PC-3 (cell line): Measurements from ENCODE around the gene GAL3ST1. TPM values are rescaled to one million over a fixed set of nuclear protein-coding genes. Genes with fewer than 3 reads are reported as not detected.

Experiments
- ATAC-seq: fragments of 200-7000 bp; cut with Tn5 transposase; 2 replicates; pipeline ENCODE4 v1.9.1; 2020; ENCODE audit warnings: mild to moderate bottlenecking, moderate library complexity
- BruUV-seq: library from RNA; stranded (reverse); fragments of 400-500 nt; replicated peaks from 2 replicates; lab custom pipeline; 2021; lab: Mats Ljungman, UMichigan
- CTCF ChIA-PET: fragments of 300-600 bp; sonication (Branson Sonifier 250); formaldehyde crosslinking; loops from one replicate; lab custom pipeline; 2022; ENCODE audit warnings: antibody characterized with exemption; lab: Charles Lee
- POLR2A ChIA-PET: fragments of 300-600 bp; sonication (Branson Sonifier 250); formaldehyde crosslinking; loops from one replicate; lab custom pipeline; 2022; ENCODE audit warnings: antibody characterized with exemption; ENCODE audit not compliant: unreplicated experiment; lab: Charles Lee
- DNase-seq: peaks from one replicate; pipeline ENCODE4 v3.0.0-alpha.2; 2015
- H2AFZ ChIP-seq: fragments of 300-600 bp; sonication (generic); 2 replicates; pipeline ENCODE4 v1.6.0; 2016; ENCODE audit warnings: antibody characterized with exemption, low read length
- H3F3A ChIP-seq: fragments of 300-600 bp; sonication (generic); one replicate; pipeline ENCODE4 v1.6.0; 2017; ENCODE audit warnings: antibody characterized with exemption, low read length, control low read depth, mild to moderate bottlenecking; ENCODE audit not compliant: unreplicated experiment
- H3K27ac ChIP-seq: fragments of 300-600 bp; sonication (generic); 2 replicates; pipeline ENCODE4 v1.5.1; 2016; ENCODE audit warnings: mild to moderate bottlenecking, low read length
- H3K27me3 ChIP-seq: fragments of 300-600 bp; sonication (generic); 2 replicates; pipeline ENCODE4 v1.6.1; 2016; ENCODE audit warnings: low read length, mixed read lengths
- H3K36me3 ChIP-seq: fragments of 300-600 bp; sonication (generic); 2 replicates; pipeline ENCODE4 v1.6.1; 2016; ENCODE audit warnings: low read depth, mixed run types, low read length, mixed read lengths
- H3K4me1 ChIP-seq: fragments of 300-600 bp; sonication (generic); 2 replicates; pipeline ENCODE4 v1.5.1; 2016; ENCODE audit warnings: low read length; ENCODE audit not compliant: insufficient read depth
- H3K4me2 ChIP-seq: fragments of 300-600 bp; sonication (generic); 2 replicates; pipeline ENCODE4 v1.6.0; 2016; ENCODE audit warnings: low read length
- H3K4me3 ChIP-seq: fragments of 300-600 bp; sonication (generic); 2 replicates; pipeline ENCODE4 v1.5.1; 2016; ENCODE audit warnings: mild to moderate bottlenecking, low read length, mixed read lengths
- H3K79me2 ChIP-seq: fragments of 300-600 bp; sonication (generic); 2 replicates; pipeline ENCODE4 v1.6.1; 2017; ENCODE audit warnings: low read length, mixed read lengths
- H3K9ac ChIP-seq: fragments of 300-600 bp; sonication (generic); 2 replicates; pipeline ENCODE4 v1.6.0; 2016; ENCODE audit warnings: mild to moderate bottlenecking, low read length
- H3K9me2 ChIP-seq: fragments of 300-600 bp; sonication (generic); replicated peaks from 2 replicates; pipeline ENCODE4 v1.6.1; 2016; ENCODE audit warnings: mixed run types, low read length, mixed read lengths
- H3K9me3 ChIP-seq: fragments of 300-600 bp; sonication (generic); 2 replicates; pipeline ENCODE4 v1.6.1; 2016; ENCODE audit warnings: low read length, mixed read lengths
- H4K20me1 ChIP-seq: fragments of 300-600 bp; sonication (generic); 2 replicates; pipeline ENCODE4 v1.6.1; 2016; ENCODE audit warnings: low read length, mixed read lengths
- EZH2 ChIP-seq: fragments of 300-600 bp; sonication (generic); IDR thresholded peaks from one replicate; pipeline ENCODE4 v1.6.1; 2017; ENCODE audit warnings: antibody characterized with exemption, mild to moderate bottlenecking, low read length; ENCODE audit not compliant: unreplicated experiment
- EZH2phosphoT487 ChIP-seq: fragments of 300-600 bp; sonication (generic); IDR thresholded peaks from 2 replicates; pipeline ENCODE4 v1.6.1; 2018; ENCODE audit warnings: mild to moderate bottlenecking, antibody characterized with exemption, low read length, borderline replicate concordance
- intact Hi-C: fragments of 100-400 bp; cut with micrococcal nuclease; formaldehyde crosslinking; loops from 2 replicates; pipeline ENCODE4 v1.9.0; 2023
- total RNA-seq: library from RNA; depleted of rRNA; stranded (reverse); fragments of >200 nt; gene quantifications from 2 replicates; pipeline ENCODE4 v1.2.3, GENCODE V29; 2014
- TF ChIP-seq, protein P1 (sequence below): fragments of 300-600 bp; sonication (generic); conservative IDR thresholded peaks from 2 replicates; pipeline ENCODE4 v1.5.1; 2017; ENCODE audit warnings: antibody characterized with exemption, low read depth, mild to moderate bottlenecking, low read length

GAL3ST1 gene
- total RNA-seq, 1 experiment from 2014 or later = not detected

DNA sequence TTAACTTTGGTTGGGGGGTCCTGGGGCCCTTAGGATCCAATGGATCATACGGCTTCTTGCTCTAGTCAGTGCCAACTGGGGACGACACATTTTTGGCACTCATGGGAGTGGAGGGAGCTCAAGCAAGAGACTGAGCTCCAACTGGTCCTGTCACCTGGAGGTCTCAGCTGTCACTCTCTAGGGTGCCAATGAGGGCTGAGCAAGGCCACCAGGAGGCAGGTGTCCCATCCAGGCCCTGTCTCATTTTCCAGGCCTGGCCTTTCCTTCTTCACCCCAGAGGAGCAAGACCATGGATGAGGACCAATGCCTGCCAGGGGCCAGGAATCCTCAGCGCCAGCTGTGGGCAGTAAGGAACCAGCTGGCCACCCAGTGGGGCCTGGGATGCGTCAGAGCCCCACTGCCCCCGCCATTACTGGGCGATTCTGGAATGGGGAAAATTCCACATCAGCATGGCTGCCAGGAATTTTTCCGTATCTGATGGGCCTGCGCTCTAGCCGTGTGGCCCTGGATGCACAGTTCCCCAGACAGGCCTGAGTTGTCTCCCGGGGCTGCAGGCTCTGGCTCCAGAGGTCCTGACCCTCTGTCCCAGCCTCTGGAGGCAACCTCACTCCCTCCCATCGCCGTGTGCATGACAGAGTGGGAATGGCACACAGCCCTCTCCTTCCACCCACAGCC is 669 bp upstream of the GAL3ST1 start:
- TF ChIP-seq EZH2 (no peak), EZH2phosphoT487 (no peak)
- TF ChIP-seq, protein P1, sequence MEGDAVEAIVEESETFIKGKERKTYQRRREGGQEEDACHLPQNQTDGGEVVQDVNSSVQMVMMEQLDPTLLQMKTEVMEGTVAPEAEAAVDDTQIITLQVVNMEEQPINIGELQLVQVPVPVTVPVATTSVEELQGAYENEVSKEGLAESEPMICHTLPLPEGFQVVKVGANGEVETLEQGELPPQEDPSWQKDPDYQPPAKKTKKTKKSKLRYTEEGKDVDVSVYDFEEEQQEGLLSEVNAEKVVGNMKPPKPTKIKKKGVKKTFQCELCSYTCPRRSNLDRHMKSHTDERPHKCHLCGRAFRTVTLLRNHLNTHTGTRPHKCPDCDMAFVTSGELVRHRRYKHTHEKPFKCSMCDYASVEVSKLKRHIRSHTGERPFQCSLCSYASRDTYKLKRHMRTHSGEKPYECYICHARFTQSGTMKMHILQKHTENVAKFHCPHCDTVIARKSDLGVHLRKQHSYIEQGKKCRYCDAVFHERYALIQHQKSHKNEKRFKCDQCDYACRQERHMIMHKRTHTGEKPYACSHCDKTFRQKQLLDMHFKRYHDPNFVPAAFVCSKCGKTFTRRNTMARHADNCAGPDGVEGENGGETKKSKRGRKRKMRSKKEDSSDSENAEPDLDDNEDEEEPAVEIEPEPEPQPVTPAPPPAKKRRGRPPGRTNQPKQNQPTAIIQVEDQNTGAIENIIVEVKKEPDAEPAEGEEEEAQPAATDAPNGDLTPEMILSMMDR = no peak

DNA sequence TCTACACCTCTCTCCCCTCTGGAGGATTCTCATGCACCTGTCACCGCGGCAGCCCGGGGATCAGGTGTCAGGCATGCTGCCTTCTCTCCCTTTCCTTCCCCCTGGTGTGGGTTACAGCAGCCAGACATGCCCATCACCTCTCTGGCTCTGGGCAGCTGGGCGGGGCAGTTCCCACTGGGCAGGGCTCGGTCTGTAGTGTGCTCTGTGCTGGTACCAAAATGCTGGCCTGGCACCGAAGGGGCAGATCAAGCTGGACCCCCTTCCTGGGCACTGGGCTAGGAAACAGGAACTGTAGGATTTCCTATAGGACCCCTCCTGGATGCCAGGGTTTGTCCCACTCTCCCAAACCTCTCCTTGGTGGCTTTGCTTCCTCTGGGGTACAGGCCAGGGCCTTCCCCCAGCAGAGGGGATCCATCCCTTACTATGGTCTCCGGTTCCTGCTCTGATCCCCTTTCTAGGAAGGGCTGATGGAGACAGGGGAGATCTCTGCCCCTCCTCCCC is 821 bp downstream of the GAL3ST1 start:
- Histone ChIP-seq H3K27me3 (no peaks in the 10 kb centered on the region), H3K4me3 (no peak overlapping the region), H4K20me1 (no peaks in the 10 kb centered on the region), H3K4me1 (no peaks in the 10 kb centered on the region), H3K9me2 (no peaks in the 10 kb centered on the region), H3K36me3 (peaks cover 5% of the 10 kb centered on the region; the same call in 1 of the 2 replicates), H3K79me2 (no peaks in the 10 kb centered on the region), H3K9me3 (no peaks in the 10 kb centered on the region), H2AFZ (no peak overlapping the region), H3K27ac (no peak overlapping the region), H3F3A (no peaks in the 10 kb centered on the region), H3K4me2 (no peak overlapping the region), H3K9ac (no peak overlapping the region)
- intact Hi-C loops = no loop called here
- TF ChIP-seq EZH2phosphoT487 (no peak), EZH2 (no peak)
- TF ChIP-seq, protein P1 = no peak
- BruUV-seq = no TSS peak
- CTCF ChIA-PET = no interaction called here
- ATAC-seq = peak; percentile 77
- DNase-seq = peak; percentile 15
- POLR2A ChIA-PET = no interaction called here

More for the DNA sequence above, 669 bp upstream of the GAL3ST1 start:
- Histone ChIP-seq H3K79me2 (no peaks in the 10 kb centered on the region), H3K4me2 (no peak overlapping the region), H4K20me1 (no peaks in the 10 kb centered on the region), H3K27me3 (no peaks in the 10 kb centered on the region), H2AFZ (no peak overlapping the region), H3K4me3 (no peak overlapping the region), H3K27ac (no peak overlapping the region), H3F3A (no peaks in the 10 kb centered on the region), H3K9ac (no peak overlapping the region), H3K36me3 (peaks cover 10% of the 10 kb centered on the region), H3K9me3 (no peaks in the 10 kb centered on the region), H3K4me1 (no peaks in the 10 kb centered on the region), H3K9me2 (no peaks in the 10 kb centered on the region)
- no TSS peak for BruUV-seq
- ATAC-seq (no peak), DNase-seq (no peak)
- ChIA-PET CTCF (no interaction called here), POLR2A (no interaction called here)
- intact Hi-C loops = no loop called here
